B cell (primary cell): ENCODE results near the gene CILP2. TPM values are rescaled to one million over a fixed set of nuclear protein-coding genes. Genes with fewer than 3 reads are reported as not detected.

Experiments
- ATAC-seq: fragments of 200-7000 bp; cut with Tn5 transposase; one replicate; pipeline ENCODE4 v1.10.0; 2021; ENCODE audit warnings: low read depth, mild to moderate bottlenecking, moderate number of reproducible peaks, moderate library complexity
- CTCF ChIA-PET: fragments of 350-600 bp; sonication (Branson Sonifier 250); formaldehyde crosslinking; loops from one replicate; lab custom pipeline; 2021; ENCODE audit warnings: antibody characterized with exemption, inconsistent platforms; lab: Charles Lee
- POLR2A ChIA-PET: fragments of 350-600 bp; sonication (Branson Sonifier 250); formaldehyde crosslinking; loops from one replicate; lab custom pipeline; 2021; ENCODE audit warnings: antibody characterized with exemption; lab: Charles Lee
- DNase-seq: peaks from one replicate; pipeline ENCODE4 v3.0.0; 2013
- H2AFZ ChIP-seq: 2 replicates; pipeline ENCODE4 v1.6.1; 2012; ENCODE audit warnings: mild to moderate bottlenecking, low read depth, low read length; ENCODE audit not compliant: insufficient read depth, poor library complexity, severe bottlenecking
- H3K27ac ChIP-seq, 2 donors: 1 replicate in 1 of 2; 2 replicates in 1 of 2; pipeline ENCODE4 v1.5.1; 2012 to 2013; ENCODE audit warnings: low read length in 2 of 2, mild to moderate bottlenecking in 2 of 2, moderate library complexity in 1 of 2
- H3K27me3 ChIP-seq, 4 experiments: fragments of 200-600 bp in 1 of 4; sonication (generic) in 1 of 4; replicated peaks in 1 of 4; 1 replicate in 2 of 4; 2 replicates in 2 of 4; pipeline versions ENCODE4 v1.6.1 to v1.7.0; 2013 to 2016; ENCODE audit warnings: low read length in 3 of 4, mild to moderate bottlenecking in 2 of 4, mixed read lengths in 1 of 4, moderate library complexity in 1 of 4; ENCODE audit not compliant: insufficient read depth in 4 of 4, control insufficient read depth in 3 of 4; ENCODE audit errors: control extremely low read depth in 1 of 4
- H3K36me3 ChIP-seq, 2 experiments: replicated peaks in 1 of 2; 1 replicate in 1 of 2; 2 replicates in 1 of 2; pipeline versions ENCODE4 v1.6.1 to v1.7.1; 2013; ENCODE audit warnings: low read length in 1 of 2; ENCODE audit not compliant: insufficient read depth in 2 of 2, control insufficient read depth in 1 of 2; ENCODE audit errors: control extremely low read depth in 1 of 2, extremely low read depth in 1 of 2
- H3K4me1 ChIP-seq, 2 donors: fragments of 200-600 bp in 1 of 2; sonication (generic) in 1 of 2; 1 replicate in 1 of 2; 2 replicates in 1 of 2; pipeline versions ENCODE4 v1.5.1 to v1.6.1; 2013 to 2017; ENCODE audit warnings: low read length in 2 of 2; ENCODE audit not compliant: control insufficient read depth in 2 of 2, insufficient read depth in 2 of 2
- H3K4me2 ChIP-seq: replicated peaks from 2 replicates; pipeline ENCODE3; 2012; ENCODE audit warnings: mild to moderate bottlenecking, low read depth, low read length; ENCODE audit not compliant: poor library complexity, severe bottlenecking
- H3K4me3 ChIP-seq, 5 experiments: fragments of 200-600 bp in 1 of 5; sonication (generic) in 1 of 5; 1 replicate in 3 of 5; 2 replicates in 2 of 5; pipeline versions ENCODE4 v1.5.1 to v1.7.0; 2011 to 2016; ENCODE audit warnings: low read length in 4 of 5, mild to moderate bottlenecking in 4 of 5, low read depth in 2 of 5, control low read depth in 1 of 5, moderate library complexity in 1 of 5; ENCODE audit not compliant: insufficient read depth in 1 of 5; ENCODE audit errors: control extremely low read depth in 1 of 5, extremely low read depth in 1 of 5
- H3K79me2 ChIP-seq: fragments of 200-600 bp; sonication (generic); one replicate; pipeline ENCODE4 v1.6.0; 2016; ENCODE audit warnings: low read length; ENCODE audit not compliant: control insufficient read depth, insufficient read depth
- H3K9ac ChIP-seq: fragments of 200-600 bp; sonication (generic); 2 replicates; pipeline ENCODE4 v1.6.1; 2017; ENCODE audit warnings: mild to moderate bottlenecking, low read length, moderate library complexity
- H3K9me3 ChIP-seq, 3 donors: one replicate each; pipeline versions ENCODE4 v1.6.1 to v1.7.1; 2013; ENCODE audit warnings: low read length in 2 of 3; ENCODE audit not compliant: control insufficient read depth in 2 of 3, insufficient read depth in 1 of 3; ENCODE audit errors: control extremely low read depth in 1 of 3
- H4K20me1 ChIP-seq: 2 replicates; pipeline ENCODE4 v1.6.0; 2012; ENCODE audit warnings: mild to moderate bottlenecking, low read length; ENCODE audit not compliant: insufficient read depth, control insufficient read depth, poor library complexity, severe bottlenecking
- H3K27ac Mint-ChIP-seq: one replicate; pipeline ENCODE4 v1.8.0; 2021; ENCODE audit warnings: mixed read lengths
- H3K27me3 Mint-ChIP-seq: one replicate; pipeline ENCODE4 v1.8.0; 2021; ENCODE audit warnings: mixed read lengths
- H3K4me1 Mint-ChIP-seq: one replicate; pipeline ENCODE4 v1.8.0; 2021; ENCODE audit warnings: mixed read lengths
- H3K4me3 Mint-ChIP-seq: one replicate; pipeline ENCODE4 v1.8.0; 2021; ENCODE audit warnings: mixed read lengths
- H3K9me3 Mint-ChIP-seq: one replicate; pipeline ENCODE4 v1.8.0; 2022; ENCODE audit warnings: mixed read lengths; ENCODE audit not compliant: insufficient read depth
- EZH2 ChIP-seq: IDR thresholded peaks from 2 replicates; pipeline ENCODE4 v1.6.1; 2012; ENCODE audit warnings: borderline replicate concordance, low read depth, mild to moderate bottlenecking, moderate library complexity, low read length; ENCODE audit not compliant: insufficient read depth, poor library complexity, severe bottlenecking
- WGBS: methylation state at CpG from one replicate; pipeline ENCODE4 v1.1.5; 2013; ENCODE audit warnings: missing lambda C conversion rate; ENCODE audit not compliant: insufficient coverage; 5-methylcytosine and 5-hydroxymethylcytosine counted together
- intact Hi-C: fragments of 100-400 bp; cut with micrococcal nuclease; formaldehyde crosslinking; loops from one replicate; pipeline ENCODE4 v1.10.0; 2022
- polyA plus RNA-seq: library from polyadenylated mRNA; depleted of rRNA; stranded (reverse); fragments of >200 nt; gene quantifications from 2 replicates; pipeline ENCODE4 v1.2.3, GENCODE V29; 2012
- total RNA-seq, 2 donors: library from RNA; stranded (reverse); fragments of 120-200 nt in 1 of 2; gene quantifications; 1 replicate in 1 of 2; 2 replicates in 1 of 2; pipeline versions ENCODE4 v1.2.3 to v1.2.4, GENCODE V29; 2013 to 2022
- TF ChIP-seq, protein P1 (sequence below): fragments of 200-600 bp; IDR thresholded peaks from one replicate; pipeline ENCODE4 v1.8.0; 2022; ENCODE audit warnings: antibody characterized with exemption, mild to moderate bottlenecking

The CILP2 gene
- total and polyA plus RNA-seq, 2 donors (not counting 1 experiment from before 2014, with no cell fraction given): 0.04 to 0.12 TPM

DNA sequence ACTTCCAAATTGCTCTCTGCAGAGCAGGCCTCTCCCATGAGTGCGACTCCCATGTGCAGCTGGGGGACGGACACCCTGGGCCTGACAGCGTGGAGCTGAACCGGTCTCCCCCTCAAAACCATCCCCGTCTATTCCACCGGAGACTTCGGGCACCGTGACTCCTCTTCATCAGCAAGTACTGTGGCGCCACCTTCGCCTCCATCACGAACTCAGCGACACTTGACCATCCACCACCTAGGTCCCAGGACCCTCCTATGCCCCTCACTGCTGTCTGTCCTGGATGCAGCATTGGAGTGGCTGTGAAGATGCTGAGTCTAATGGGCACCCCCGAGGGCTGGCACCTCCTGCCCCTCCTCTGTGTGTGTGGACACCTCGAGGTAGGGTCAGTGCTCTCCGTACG lies 20.6 kb downstream of the CILP2 start:
- Histone ChIP-seq H3K9me3 (peaks cover 0 to 6% (median 0%) of the 10 kb centered on the region in 3 donors), H3K9ac (no peak overlapping the region), H2AFZ (no peak overlapping the region), H3K79me2 (no peaks in the 10 kb centered on the region), H3K4me2 (no peak overlapping the region), H3K27me3 (no peaks in the 10 kb centered on the region), H3K4me3 (no peak overlapping the region), H4K20me1 (no peaks in the 10 kb centered on the region), H3K36me3 (no peaks in the 10 kb centered on the region), H3K4me1 (peaks cover 0 to 2% of the 10 kb centered on the region in 2 donors), H3K27ac (no peak overlapping the region)
- 97% methylated on average over 14 of the region's 16 CpGs for WGBS
- Mint-ChIP-seq H3K9me3 (no peaks in the 10 kb centered on the region), H3K4me1 (no peaks in the 10 kb centered on the region), H3K27ac (no peak overlapping the region), H3K4me3 (no peak overlapping the region), H3K27me3 (no peaks in the 10 kb centered on the region)
- ATAC-seq (no peak), DNase-seq (no peak)
- CTCF ChIA-PET: interaction anchor here (1.4 kb wide), 1 partner anchor 27 kb away, joined by 5 read pairs; no protein-coding TSS in a partner anchor
- intact Hi-C loops: no loop called here
- POLR2A ChIA-PET: no interaction called here
- TF ChIP-seq, protein P1, sequence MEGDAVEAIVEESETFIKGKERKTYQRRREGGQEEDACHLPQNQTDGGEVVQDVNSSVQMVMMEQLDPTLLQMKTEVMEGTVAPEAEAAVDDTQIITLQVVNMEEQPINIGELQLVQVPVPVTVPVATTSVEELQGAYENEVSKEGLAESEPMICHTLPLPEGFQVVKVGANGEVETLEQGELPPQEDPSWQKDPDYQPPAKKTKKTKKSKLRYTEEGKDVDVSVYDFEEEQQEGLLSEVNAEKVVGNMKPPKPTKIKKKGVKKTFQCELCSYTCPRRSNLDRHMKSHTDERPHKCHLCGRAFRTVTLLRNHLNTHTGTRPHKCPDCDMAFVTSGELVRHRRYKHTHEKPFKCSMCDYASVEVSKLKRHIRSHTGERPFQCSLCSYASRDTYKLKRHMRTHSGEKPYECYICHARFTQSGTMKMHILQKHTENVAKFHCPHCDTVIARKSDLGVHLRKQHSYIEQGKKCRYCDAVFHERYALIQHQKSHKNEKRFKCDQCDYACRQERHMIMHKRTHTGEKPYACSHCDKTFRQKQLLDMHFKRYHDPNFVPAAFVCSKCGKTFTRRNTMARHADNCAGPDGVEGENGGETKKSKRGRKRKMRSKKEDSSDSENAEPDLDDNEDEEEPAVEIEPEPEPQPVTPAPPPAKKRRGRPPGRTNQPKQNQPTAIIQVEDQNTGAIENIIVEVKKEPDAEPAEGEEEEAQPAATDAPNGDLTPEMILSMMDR: no peak
- no peak for TF ChIP-seq EZH2

DNA sequence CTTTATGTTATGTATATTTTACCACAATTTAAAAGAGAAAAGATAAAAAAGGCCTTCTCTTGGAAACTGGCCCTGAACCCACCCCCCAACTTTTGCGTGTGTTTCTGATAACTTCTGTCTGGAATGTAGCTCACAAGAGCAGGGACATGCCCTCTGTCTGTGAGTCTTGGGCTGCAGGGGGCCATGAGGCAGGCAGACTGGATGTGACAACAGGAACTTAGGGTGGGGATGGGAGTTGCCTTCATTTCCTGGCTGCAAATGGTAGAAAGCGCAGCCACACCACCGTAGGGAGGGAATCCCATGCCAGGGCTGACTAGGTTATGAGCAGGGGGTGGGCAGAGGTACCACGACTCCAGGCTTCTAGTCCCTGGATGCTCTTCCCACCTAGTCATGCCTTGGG lies 21.9 kb downstream of the CILP2 start:
- Histone ChIP-seq H3K4me1 (no peaks in the 10 kb centered on the region), H4K20me1 (no peaks in the 10 kb centered on the region), H3K27ac (no peak overlapping the region), H3K4me2 (no peak overlapping the region), H3K27me3 (no peaks in the 10 kb centered on the region), H3K9me3 (peaks cover 0 to 8% (median 0%) of the 10 kb centered on the region in 3 donors), H3K9ac (no peak overlapping the region), H3K79me2 (no peaks in the 10 kb centered on the region), H2AFZ (no peak overlapping the region), H3K36me3 (no peaks in the 10 kb centered on the region), H3K4me3 (no peak overlapping the region)
- Mint-ChIP-seq H3K27me3 (no peaks in the 10 kb centered on the region), H3K27ac (no peak overlapping the region), H3K9me3 (no peaks in the 10 kb centered on the region), H3K4me3 (no peak overlapping the region), H3K4me1 (no peaks in the 10 kb centered on the region)
- TF ChIP-seq, protein P1: no peak
- no peak for TF ChIP-seq EZH2
- DNase-seq (no peak), ATAC-seq (no peak)
- ChIA-PET POLR2A (interaction anchor here (0.6 kb wide), 1 partner anchor 1078 kb away, joined by 14 read pairs; no protein-coding TSS in a partner anchor), CTCF (no interaction called here)
- WGBS: 57% methylated on average over 4 of the region's 4 CpGs
- intact Hi-C loops: no loop called here
